ENCODE results near the gene NOL4L. TPM values are rescaled to one million over a fixed set of nuclear protein-coding genes. Genes with fewer than 3 reads are reported as not detected.

The NOL4L gene
- polyA plus RNA-seq (2013, experiment 1 of 2; ENCODE audit: insufficient read length): 13.1 TPM
- polyA plus RNA-seq (2013, experiment 2 of 2; ENCODE audit: insufficient read length): 12.3 TPM

GRCh38 chr20:32585011-32585585 is at the start of gene NOL4L:
TSS of gene NOL4L (minus strand) at chr20:32585333. CDS start at chr20:32584890, 443 bp downstream.
- DNase-seq: no peak

GRCh38 chr20:32634041-32634805 is 49.1 kb upstream of the NOL4L start:
- DNase-seq: peak; percentile 61

- DNase-seq: no peak
These were observed 47.6 kb upstream of the NOL4L start for GRCh38 chr20:32632461-32633354.

GRCh38 chr20:32631933-32632460 is 46.9 kb upstream of the NOL4L start:
- no peak for DNase-seq

GRCh38 chr20:32629813-32630212 is 44.7 kb upstream of the NOL4L start:
- DNase-seq: no peak

GRCh38 chr20:32628960-32629530 is 43.9 kb upstream of the NOL4L start:
- DNase-seq: no peak

GRCh38 chr20:32626859-32627636 is 41.9 kb upstream of the NOL4L start:
- no peak for DNase-seq

GRCh38 chr20:32626407-32626806 is 41.3 kb upstream of the NOL4L start:
- DNase-seq: no peak

- DNase-seq: no peak
These were observed 40.9 kb upstream of the NOL4L start for GRCh38 chr20:32625996-32626395.

- no peak for DNase-seq
These were observed 39.7 kb upstream of the NOL4L start for GRCh38 chr20:32624687-32625345.

- no peak for DNase-seq
These were observed 38.6 kb upstream of the NOL4L start for GRCh38 chr20:32623667-32624157.

GRCh38 chr20:32622585-32623468 is 37.7 kb upstream of the NOL4L start:
- DNase-seq: no peak

GRCh38 chr20:32621891-32622584 is 36.9 kb upstream of the NOL4L start:
- no peak for DNase-seq

GRCh38 chr20:32621071-32621890 is 36.1 kb upstream of the NOL4L start:
- DNase-seq: no peak

GRCh38 chr20:32619586-32619985 is 34.5 kb upstream of the NOL4L start:
- DNase-seq: no peak

GRCh38 chr20:32614772-32615171 is 29.6 kb upstream of the NOL4L start:
- DNase-seq: no peak

- no peak for DNase-seq
These were observed 29.2 kb upstream of the NOL4L start for GRCh38 chr20:32614303-32614702.
